Ishikawa (cell line): ENCODE results near the gene CHM.

Experiments
- CEBPB ChIP-seq: IDR thresholded peaks from 2 replicates; pipeline ENCODE4 v1.6.1; 2012
- CREB1 ChIP-seq: IDR thresholded peaks from 2 replicates; pipeline ENCODE4 v1.6.1; 2012; ENCODE audit warnings: low read depth
- EGR1 ChIP-seq: IDR thresholded peaks from 2 replicates; pipeline ENCODE4 v1.6.1; 2012
- EP300 ChIP-seq: IDR thresholded peaks from 2 replicates; pipeline ENCODE4 v1.6.1; 2012; ENCODE audit warnings: borderline replicate concordance
- FOXM1 ChIP-seq: IDR thresholded peaks from 2 replicates; pipeline ENCODE4 v1.6.1; 2012; ENCODE audit warnings: low read depth, borderline replicate concordance
- NFIC ChIP-seq: IDR thresholded peaks from 2 replicates; pipeline ENCODE4 v1.6.1; 2012
- RAD21 ChIP-seq: IDR thresholded peaks from 2 replicates; pipeline ENCODE4 v1.6.1; 2012; ENCODE audit warnings: low read depth
- TAF1 ChIP-seq: IDR thresholded peaks from 2 replicates; pipeline ENCODE4 v1.6.1; 2012; ENCODE audit warnings: low read depth, mild to moderate bottlenecking
- TCF12 ChIP-seq: IDR thresholded peaks from 2 replicates; pipeline ENCODE4 v1.6.1; 2012; ENCODE audit warnings: low read depth
- TEAD4 ChIP-seq: IDR thresholded peaks from 2 replicates; pipeline ENCODE4 v1.6.1; 2012
- YY1 ChIP-seq: IDR thresholded peaks from 2 replicates; pipeline ENCODE4 v1.6.1; 2012; ENCODE audit warnings: low read depth
- ZBTB7A ChIP-seq: IDR thresholded peaks from 2 replicates; pipeline ENCODE4 v1.6.1; 2012; ENCODE audit warnings: low read depth
- TF ChIP-seq, protein P1 (sequence below): IDR thresholded peaks from 2 replicates; pipeline ENCODE4 v1.6.1; 2012
- TF ChIP-seq, protein P2 (sequence below): IDR thresholded peaks from 2 replicates; pipeline ENCODE4 v1.6.1; 2012
- TF ChIP-seq, protein P3 (sequence below): IDR thresholded peaks from 2 replicates; pipeline ENCODE4 v1.6.1; 2012; ENCODE audit warnings: low read depth, mild to moderate bottlenecking

Gene CHM, protein sequence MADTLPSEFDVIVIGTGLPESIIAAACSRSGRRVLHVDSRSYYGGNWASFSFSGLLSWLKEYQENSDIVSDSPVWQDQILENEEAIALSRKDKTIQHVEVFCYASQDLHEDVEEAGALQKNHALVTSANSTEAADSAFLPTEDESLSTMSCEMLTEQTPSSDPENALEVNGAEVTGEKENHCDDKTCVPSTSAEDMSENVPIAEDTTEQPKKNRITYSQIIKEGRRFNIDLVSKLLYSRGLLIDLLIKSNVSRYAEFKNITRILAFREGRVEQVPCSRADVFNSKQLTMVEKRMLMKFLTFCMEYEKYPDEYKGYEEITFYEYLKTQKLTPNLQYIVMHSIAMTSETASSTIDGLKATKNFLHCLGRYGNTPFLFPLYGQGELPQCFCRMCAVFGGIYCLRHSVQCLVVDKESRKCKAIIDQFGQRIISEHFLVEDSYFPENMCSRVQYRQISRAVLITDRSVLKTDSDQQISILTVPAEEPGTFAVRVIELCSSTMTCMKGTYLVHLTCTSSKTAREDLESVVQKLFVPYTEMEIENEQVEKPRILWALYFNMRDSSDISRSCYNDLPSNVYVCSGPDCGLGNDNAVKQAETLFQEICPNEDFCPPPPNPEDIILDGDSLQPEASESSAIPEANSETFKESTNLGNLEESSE

DNA sequence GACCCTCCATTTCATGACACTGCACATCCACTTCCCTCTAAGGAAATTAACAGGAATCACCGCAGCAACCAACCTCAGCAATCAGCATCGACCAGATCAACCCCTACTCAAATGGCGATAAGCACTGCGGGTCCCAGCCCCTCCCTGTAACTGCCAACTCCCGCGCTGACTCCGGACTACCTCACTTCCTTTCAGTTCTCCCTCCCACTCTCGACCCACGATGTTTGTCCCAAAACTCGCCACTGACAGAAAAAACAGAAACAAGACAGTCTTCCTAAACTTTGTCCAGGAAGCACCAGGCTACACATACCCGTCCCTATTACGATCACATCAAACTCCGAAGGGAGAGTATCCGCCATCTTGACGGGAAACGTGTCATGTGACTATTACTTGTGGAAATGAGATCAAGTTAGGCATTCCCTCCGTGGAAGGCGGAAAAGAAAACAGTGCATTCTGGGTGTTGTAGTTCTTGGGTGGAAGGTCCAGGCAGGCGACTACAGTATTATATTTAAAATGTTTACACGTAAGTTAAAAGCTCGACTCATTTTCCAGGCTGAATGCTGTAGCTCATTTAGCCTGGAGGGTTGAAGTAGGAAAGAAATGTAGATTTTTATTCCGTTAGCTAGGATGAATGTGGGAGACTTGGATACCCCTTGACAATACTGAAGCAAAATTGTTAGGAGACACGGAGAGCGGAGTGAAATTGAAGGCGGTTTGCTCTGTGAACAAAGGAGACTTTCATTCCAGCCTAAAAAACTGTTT, at the start of gene CHM:
Gene CHM, minus strand, starts transcription at position 385 of the 762 bp plus-strand sequence. Its CDS starts 26 bp downstream, at position 359.
- TF ChIP-seq FOXM1 (no peak), RAD21 (no peak), EGR1 (no peak), ZBTB7A (no peak), EP300 (no peak), CEBPB (no peak), CREB1 (0 out of 2 replicates have a peak, but pooled peaks have one; percentile 29), TEAD4 (no peak), NFIC (no peak), TAF1 (peak; percentile 60), TCF12 (no peak), YY1 (peak; percentile 90)
- TF ChIP-seq, protein P1, sequence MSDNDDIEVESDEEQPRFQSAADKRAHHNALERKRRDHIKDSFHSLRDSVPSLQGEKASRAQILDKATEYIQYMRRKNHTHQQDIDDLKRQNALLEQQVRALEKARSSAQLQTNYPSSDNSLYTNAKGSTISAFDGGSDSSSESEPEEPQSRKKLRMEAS = no peak
- TF ChIP-seq, protein P2, sequence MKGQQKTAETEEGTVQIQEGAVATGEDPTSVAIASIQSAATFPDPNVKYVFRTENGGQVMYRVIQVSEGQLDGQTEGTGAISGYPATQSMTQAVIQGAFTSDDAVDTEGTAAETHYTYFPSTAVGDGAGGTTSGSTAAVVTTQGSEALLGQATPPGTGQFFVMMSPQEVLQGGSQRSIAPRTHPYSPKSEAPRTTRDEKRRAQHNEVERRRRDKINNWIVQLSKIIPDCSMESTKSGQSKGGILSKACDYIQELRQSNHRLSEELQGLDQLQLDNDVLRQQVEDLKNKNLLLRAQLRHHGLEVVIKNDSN = peak; percentile 93
- TF ChIP-seq, protein P3, sequence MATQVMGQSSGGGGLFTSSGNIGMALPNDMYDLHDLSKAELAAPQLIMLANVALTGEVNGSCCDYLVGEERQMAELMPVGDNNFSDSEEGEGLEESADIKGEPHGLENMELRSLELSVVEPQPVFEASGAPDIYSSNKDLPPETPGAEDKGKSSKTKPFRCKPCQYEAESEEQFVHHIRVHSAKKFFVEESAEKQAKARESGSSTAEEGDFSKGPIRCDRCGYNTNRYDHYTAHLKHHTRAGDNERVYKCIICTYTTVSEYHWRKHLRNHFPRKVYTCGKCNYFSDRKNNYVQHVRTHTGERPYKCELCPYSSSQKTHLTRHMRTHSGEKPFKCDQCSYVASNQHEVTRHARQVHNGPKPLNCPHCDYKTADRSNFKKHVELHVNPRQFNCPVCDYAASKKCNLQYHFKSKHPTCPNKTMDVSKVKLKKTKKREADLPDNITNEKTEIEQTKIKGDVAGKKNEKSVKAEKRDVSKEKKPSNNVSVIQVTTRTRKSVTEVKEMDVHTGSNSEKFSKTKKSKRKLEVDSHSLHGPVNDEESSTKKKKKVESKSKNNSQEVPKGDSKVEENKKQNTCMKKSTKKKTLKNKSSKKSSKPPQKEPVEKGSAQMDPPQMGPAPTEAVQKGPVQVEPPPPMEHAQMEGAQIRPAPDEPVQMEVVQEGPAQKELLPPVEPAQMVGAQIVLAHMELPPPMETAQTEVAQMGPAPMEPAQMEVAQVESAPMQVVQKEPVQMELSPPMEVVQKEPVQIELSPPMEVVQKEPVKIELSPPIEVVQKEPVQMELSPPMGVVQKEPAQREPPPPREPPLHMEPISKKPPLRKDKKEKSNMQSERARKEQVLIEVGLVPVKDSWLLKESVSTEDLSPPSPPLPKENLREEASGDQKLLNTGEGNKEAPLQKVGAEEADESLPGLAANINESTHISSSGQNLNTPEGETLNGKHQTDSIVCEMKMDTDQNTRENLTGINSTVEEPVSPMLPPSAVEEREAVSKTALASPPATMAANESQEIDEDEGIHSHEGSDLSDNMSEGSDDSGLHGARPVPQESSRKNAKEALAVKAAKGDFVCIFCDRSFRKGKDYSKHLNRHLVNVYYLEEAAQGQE = no peak

DNA sequence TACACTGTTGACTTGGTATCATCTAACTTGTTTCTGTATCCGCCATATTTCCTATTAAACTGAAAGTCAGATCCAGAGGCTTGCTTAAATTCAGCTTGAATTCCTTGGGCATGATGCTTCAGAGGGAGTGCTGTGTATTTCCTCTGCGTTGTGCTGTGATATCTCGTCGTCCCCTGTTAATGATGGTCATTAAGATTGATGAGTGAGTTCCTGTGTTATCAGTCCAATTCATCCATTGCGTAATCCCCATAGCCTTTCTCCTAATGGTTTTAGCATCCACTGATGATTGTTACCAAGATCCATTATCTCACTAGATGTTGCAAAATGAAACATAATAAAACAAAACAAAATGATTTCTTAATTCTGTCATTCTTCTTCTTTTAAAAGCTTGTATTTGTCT, 31.3 kb upstream of the CHM start:
- no peak for TF ChIP-seq EGR1
- TF ChIP-seq CREB1 = no peak
- TF ChIP-seq, protein P3 = no peak
- TF ChIP-seq TAF1 = no peak
- no peak for TF ChIP-seq ZBTB7A
- TF ChIP-seq CEBPB = no peak
- TF ChIP-seq EP300 = no peak
- no peak for TF ChIP-seq RAD21
- TF ChIP-seq, protein P1 = no peak
- no peak for TF ChIP-seq FOXM1
- TF ChIP-seq TEAD4 = no peak
- no peak for TF ChIP-seq NFIC
- TF ChIP-seq, protein P2 = no peak
- no peak for TF ChIP-seq YY1

DNA sequence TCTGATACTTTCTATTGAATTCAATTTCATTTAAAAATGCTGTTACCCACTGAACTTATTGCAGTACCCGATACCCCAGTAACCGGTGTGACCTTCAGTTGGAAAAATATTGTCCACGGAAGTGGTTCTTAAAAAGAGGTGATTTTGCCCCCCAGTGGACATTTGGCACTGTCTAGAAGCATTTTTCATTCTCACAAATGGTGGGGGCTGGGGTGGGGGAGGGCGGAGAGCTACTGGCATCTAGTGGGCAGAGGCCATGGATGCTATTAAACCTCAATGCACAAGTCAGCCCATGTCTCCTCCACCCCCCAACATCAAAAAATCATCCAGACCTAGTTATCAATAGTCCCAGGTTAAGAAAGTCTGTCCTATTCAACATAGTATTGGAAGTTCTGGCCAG, 19.6 kb upstream of the CHM start:
- TF ChIP-seq ZBTB7A (no peak), FOXM1 (no peak), TAF1 (no peak), TEAD4 (no peak), CEBPB (no peak), CREB1 (no peak), YY1 (no peak), NFIC (no peak), RAD21 (no peak), TCF12 (no peak), EP300 (no peak), EGR1 (no peak)
- TF ChIP-seq, protein P1 = no peak
- TF ChIP-seq, protein P2 = no peak
- TF ChIP-seq, protein P3 = no peak
